ENCODE results near the gene TFEB. TPM values are rescaled to one million over a fixed set of nuclear protein-coding genes. Genes with fewer than 3 reads are reported as not detected.

The TFEB gene
- total RNA-seq, 1 experiment from 2014 or later, result 4.4 TPM

DNA sequence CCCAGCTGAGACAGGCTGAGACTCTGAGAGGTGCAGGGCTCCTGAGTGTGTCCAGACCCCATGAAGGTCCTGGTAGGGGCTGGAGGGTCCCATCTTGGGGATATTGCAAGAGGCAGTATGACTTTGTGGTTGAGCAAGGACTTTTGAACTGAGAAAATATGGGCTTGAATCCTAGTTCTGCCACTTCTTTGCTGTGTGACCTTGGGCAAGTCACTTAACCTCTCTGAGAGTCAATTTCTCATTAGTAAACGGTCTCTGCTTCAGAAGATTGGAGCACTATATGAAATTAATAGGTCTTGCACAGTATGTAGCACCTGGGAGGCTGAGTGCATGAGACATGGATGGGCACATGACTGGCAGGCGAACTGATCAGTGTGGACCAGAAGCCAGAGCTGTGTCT lies 42.7 kb downstream of the TFEB start:
- H3K9me3 ChIP-seq, result no peaks in the 10 kb centered on the region
- no peaks in the 10 kb centered on the region for H3K27me3 ChIP-seq
- H3K4me3 ChIP-seq, result no peak overlapping the region
- no peak for DNase-seq
- H3K36me3 ChIP-seq, result no peaks in the 10 kb centered on the region

- Histone ChIP-seq H3K9me3 (no peaks in the 10 kb centered on the region), H3K36me3 (no peaks in the 10 kb centered on the region), H3K4me3 (no peak overlapping the region), H3K27me3 (no peaks in the 10 kb centered on the region)
- DNase-seq, result no peak
Measured at GRCh38 chr6:41692080-41692675, 43.2 kb downstream of the TFEB start.

- no peaks in the 10 kb centered on the region for H3K36me3 ChIP-seq
- no peaks in the 10 kb centered on the region for H3K27me3 ChIP-seq
- H3K4me3 ChIP-seq, result no peak overlapping the region
- DNase-seq, result no peak
- H3K9me3 ChIP-seq, result no peaks in the 10 kb centered on the region
Measured at GRCh38 chr6:41691426-41692079, 43.9 kb downstream of the TFEB start.

GRCh38 chr6:41690541-41691330 lies 44.7 kb downstream of the TFEB start:
- Histone ChIP-seq H3K27me3 (no peaks in the 10 kb centered on the region), H3K4me3 (no peak overlapping the region), H3K36me3 (no peaks in the 10 kb centered on the region), H3K9me3 (no peaks in the 10 kb centered on the region)
- no peak for DNase-seq

- no peak for DNase-seq
- Histone ChIP-seq H3K27me3 (no peaks in the 10 kb centered on the region), H3K9me3 (no peaks in the 10 kb centered on the region), H3K36me3 (no peaks in the 10 kb centered on the region), H3K4me3 (no peak overlapping the region)
Measured at GRCh38 chr6:41689171-41690008, 46.0 kb downstream of the TFEB start.

- Histone ChIP-seq H3K9me3 (no peaks in the 10 kb centered on the region), H3K27me3 (no peaks in the 10 kb centered on the region), H3K4me3 (no peak overlapping the region), H3K36me3 (no peaks in the 10 kb centered on the region)
- no peak for DNase-seq
Measured at GRCh38 chr6:41688256-41688965, 47.0 kb downstream of the TFEB start.

GRCh38 chr6:41687501-41688175 lies 47.8 kb downstream of the TFEB start:
- no peaks in the 10 kb centered on the region for H3K9me3 ChIP-seq
- no peak for DNase-seq
- H3K4me3 ChIP-seq, result no peak overlapping the region
- no peaks in the 10 kb centered on the region for H3K27me3 ChIP-seq
- H3K36me3 ChIP-seq, result no peaks in the 10 kb centered on the region

DNA sequence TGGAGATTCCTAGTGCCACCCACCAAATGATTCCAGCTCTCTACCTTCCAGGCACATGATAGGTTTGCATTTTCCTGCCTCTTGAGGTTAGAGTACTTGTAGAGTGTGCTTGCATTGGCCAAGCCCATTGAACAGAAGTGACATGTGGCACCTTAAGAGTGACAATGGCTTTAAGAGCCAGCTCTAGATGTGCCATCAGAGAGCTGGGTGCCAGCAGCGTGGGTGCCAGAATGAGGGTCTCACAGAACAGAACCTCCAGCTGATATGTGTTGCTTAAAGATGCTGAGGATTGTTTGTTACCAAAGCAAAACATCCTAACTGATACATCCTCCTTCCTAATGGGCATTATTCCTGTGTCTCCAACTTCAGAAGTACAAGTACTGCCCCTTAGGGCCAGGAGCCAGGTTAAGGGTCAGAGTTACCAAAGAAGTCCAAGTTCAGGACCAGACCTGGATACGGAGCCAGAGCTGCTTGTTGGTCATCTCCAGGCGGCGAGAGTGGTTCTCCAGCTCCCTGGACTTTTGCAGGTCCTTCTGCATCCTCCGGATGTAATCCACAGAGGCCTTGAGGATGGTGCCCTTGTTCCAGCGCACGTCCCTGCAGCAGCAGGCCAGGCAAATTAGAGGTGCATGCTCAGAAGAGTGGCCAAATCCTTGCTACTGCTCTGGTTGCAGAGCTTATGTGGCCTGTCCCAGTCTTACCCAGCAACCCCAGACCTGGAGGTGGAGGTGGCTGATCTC lies 49.6 kb downstream of the TFEB start:
- H3K36me3 ChIP-seq, result no peaks in the 10 kb centered on the region
- H3K4me3 ChIP-seq, result no peak overlapping the region
- H3K27me3 ChIP-seq, result no peaks in the 10 kb centered on the region
- no peak for DNase-seq
- H3K9me3 ChIP-seq, result no peaks in the 10 kb centered on the region

- no peaks in the 10 kb centered on the region for H3K9me3 ChIP-seq
- H3K27me3 ChIP-seq, result no peaks in the 10 kb centered on the region
- no peaks in the 10 kb centered on the region for H3K36me3 ChIP-seq
- H3K4me3 ChIP-seq, result no peak overlapping the region
- no peak for DNase-seq
Measured at GRCh38 chr6:41684311-41685180, 50.9 kb downstream of the TFEB start.

GRCh38 chr6:41683523-41684310 lies 51.7 kb downstream of the TFEB start:
- H3K9me3 ChIP-seq, result no peaks in the 10 kb centered on the region
- no peaks in the 10 kb centered on the region for H3K27me3 ChIP-seq
- DNase-seq, result peak; percentile 43
- no peak overlapping the region for H3K4me3 ChIP-seq
- no peaks in the 10 kb centered on the region for H3K36me3 ChIP-seq

- Histone ChIP-seq H3K9me3 (no peaks in the 10 kb centered on the region), H3K27me3 (no peaks in the 10 kb centered on the region), H3K4me3 (no peak overlapping the region), H3K36me3 (no peaks in the 10 kb centered on the region)
- DNase-seq, result no peak
Measured at GRCh38 chr6:41683273-41683522, 52.2 kb downstream of the TFEB start.

DNA sequence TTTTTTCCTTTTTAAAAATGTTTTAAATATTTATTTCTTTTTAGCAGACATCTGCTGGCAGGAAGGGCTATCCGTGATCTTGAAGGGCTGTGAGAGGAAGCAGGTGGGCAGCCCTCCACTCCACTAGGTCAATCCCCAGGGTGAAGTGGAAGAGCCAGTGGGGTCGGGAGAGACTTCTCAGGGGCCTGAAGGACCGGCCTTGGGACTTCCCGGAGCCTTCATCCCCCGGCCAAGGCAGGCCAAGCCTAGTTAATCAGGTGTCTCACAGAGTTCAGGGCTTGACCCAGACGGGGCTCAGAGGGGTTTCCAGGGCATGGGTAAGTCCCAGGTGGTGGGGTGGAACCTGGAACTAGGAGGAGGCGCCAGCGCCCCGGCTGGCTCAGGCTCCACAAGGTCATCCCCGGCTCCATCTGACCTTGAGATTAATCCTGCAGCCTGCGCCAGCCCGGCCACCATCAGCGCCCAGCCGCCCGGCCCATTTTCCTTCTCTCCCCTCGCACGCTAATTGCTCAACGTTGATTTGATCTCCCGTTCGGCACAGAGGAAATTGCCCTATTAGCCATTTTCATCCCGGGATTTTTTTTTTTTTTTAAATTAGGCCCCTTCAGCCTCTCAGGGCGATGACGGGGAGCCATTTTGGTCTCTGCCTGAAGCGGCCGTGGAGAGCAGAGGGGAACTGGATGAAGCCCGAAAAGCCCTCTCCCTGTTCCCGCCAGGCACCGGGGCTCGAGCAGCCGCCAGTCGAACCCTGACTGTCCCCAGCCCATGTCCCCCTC lies 52.7 kb downstream of the TFEB start:
- Histone ChIP-seq H3K9me3 (no peaks in the 10 kb centered on the region), H3K4me3 (no peak overlapping the region), H3K36me3 (no peaks in the 10 kb centered on the region), H3K27me3 (no peaks in the 10 kb centered on the region)
- DNase-seq, result no peak

DNA sequence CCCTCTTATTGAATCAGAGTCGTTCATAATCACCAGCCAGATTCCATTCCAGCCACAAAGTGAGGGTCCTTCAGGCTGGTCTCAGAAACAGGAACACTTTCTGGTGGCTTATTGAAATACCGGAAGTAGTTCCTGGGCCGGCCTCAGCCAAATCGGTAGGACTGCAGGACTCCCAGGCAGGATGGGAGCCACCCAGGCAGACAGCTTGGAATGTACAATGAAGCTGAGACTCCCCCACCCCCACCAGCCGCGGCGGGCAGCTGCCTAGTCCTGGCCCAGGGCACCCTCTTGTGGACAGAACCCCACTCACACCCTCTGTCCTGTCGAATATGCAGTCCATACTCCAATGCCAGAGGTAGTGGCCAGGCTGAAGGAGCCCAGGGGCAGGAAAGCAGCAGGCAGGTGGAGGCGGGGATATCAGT lies 53.3 kb downstream of the TFEB start:
- Histone ChIP-seq H3K4me3 (no peak overlapping the region), H3K27me3 (no peaks in the 10 kb centered on the region), H3K9me3 (no peaks in the 10 kb centered on the region), H3K36me3 (no peaks in the 10 kb centered on the region)
- DNase-seq, result peak; percentile 82

All from MG63 (cell line).